ENCODE results near the gene GTF2B. TPM values are rescaled to one million over a fixed set of nuclear protein-coding genes. Genes with fewer than 3 reads are reported as not detected.

GTF2B gene

Small RNA genes lying within 50 kb of the gene (small RNA-seq; reads per million reads assigned to genes)
- gene RNU6-125P (ENCODE audit: low read depth), result not detected
